Mammary epithelial cell (primary cell): ENCODE data around the gene SNAPC1.

Experiments
- CTCF ChIP-seq, 2 donors: IDR thresholded peaks in 1 of 2; conservative IDR thresholded peaks in 1 of 2; 2 replicates each; pipeline ENCODE4 v1.5.1; 2011 to 2012; ENCODE audit warnings: inconsistent platforms in 2 of 2, low read length in 2 of 2, mild to moderate bottlenecking in 2 of 2, control low read depth in 1 of 2, low read depth in 1 of 2; ENCODE audit not compliant: insufficient read depth in 1 of 2; ENCODE audit errors: extremely low read depth in 1 of 2
- EZH2 ChIP-seq: IDR thresholded peaks from 2 replicates; pipeline ENCODE4 v1.6.1; 2012; ENCODE audit warnings: low read length, inconsistent platforms, borderline replicate concordance

DNA sequence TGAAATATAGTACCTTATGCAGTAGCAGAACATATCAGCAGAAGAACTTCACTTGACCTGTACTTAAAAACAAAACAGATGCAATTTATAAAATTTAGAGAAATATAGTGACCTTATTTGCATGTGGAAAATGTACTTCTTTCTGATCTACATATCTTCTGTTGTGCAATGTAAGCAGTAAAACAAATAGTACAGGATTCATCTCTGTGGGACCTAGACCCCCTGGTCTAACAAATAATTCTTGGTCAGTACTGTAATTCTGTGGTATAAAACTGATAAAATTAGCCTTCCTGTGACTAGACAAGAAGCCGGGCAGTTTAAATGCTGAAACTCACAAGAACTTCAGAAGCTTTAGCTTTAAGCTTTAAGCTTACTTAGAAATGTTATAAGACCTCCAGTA, 45.3 kb upstream of the SNAPC1 start:
- TF ChIP-seq CTCF (conservative IDR thresholded peaks at IDR 0.05 in 1 of 2, IDR thresholded peaks at IDR 0.05 in 1 of 2; ENCODE audit: extremely low read depth in 1 of 2, insufficient read depth in 1 of 2, low read depth in 1 of 2, low read length in 2 of 2) (no peak), EZH2 (no peak)
